A549 (cell line): ENCODE measurements around the gene PARVB.

Experiments used
- CHD4 ChIP-seq: fragments of 200-600 bp; sonication (generic); IDR thresholded peaks from 2 replicates; pipeline ENCODE4 v1.6.1; 2016; ENCODE audit warnings: antibody characterized with exemption, mild to moderate bottlenecking, borderline replicate concordance
- CTCF ChIP-seq: fragments of >200 bp; sonication (Bioruptor Twin); formaldehyde crosslinking; IDR thresholded peaks from 3 replicates; pipeline ENCODE4 v1.5.1; 2016
- EHF ChIP-seq: fragments of 250-450 bp; sonication (Bioruptor Pico); IDR thresholded peaks from 2 replicates; pipeline ENCODE4 v1.5.0; 2020; ENCODE audit warnings: mild to moderate bottlenecking
- ELK1 ChIP-seq: fragments of 150-350 bp; IDR thresholded peaks from 2 replicates; pipeline ENCODE4 v1.6.1; 2014; ENCODE audit warnings: low read depth, mild to moderate bottlenecking, low read length
- MAX ChIP-seq: IDR thresholded peaks from 2 replicates; pipeline ENCODE4 v1.6.1; 2012
- RCOR1 ChIP-seq: fragments of 150-350 bp; IDR thresholded peaks from 2 replicates; pipeline ENCODE4 v1.6.1; 2014; ENCODE audit warnings: antibody characterized with exemption, low read length, low read depth

- TF ChIP-seq CTCF (no peak), MAX (no peak), EHF (CRISPR knock-in tag) (no peak), RCOR1 (no peak), CHD4 (no peak), ELK1 (no peak)
These were observed 186.6 kb downstream of the PARVB start for GRCh38 chr22:44210722-44211121.
